Right lobe of liver (tissue), 4 donors: ENCODE results near the gene ZNF408.

Experiments used
- POLR2A ChIP-seq: fragments of 450-650 bp; IDR thresholded peaks from one replicate; pipeline ENCODE4 v1.6.1; 2017; ENCODE audit warnings: antibody characterized with exemption, mild to moderate bottlenecking
- TF ChIP-seq, protein P1 (sequence below), 4 donors: fragments of 200-600 bp in 3 of 4; fragments of 450-650 bp in 1 of 4; IDR thresholded peaks; one replicate each; pipeline versions ENCODE4 v1.5.1 to v1.8.0; 2016 to 2022; ENCODE audit warnings: antibody characterized with exemption in 4 of 4, mild to moderate bottlenecking in 2 of 4
- donor health status: DM: no; HTN: no; CAD: no.
- donor health status: DM: no; HTN: no; CAD: no.
- donor health status: DM: no; HTN: yes; CAD: no.

DNA sequence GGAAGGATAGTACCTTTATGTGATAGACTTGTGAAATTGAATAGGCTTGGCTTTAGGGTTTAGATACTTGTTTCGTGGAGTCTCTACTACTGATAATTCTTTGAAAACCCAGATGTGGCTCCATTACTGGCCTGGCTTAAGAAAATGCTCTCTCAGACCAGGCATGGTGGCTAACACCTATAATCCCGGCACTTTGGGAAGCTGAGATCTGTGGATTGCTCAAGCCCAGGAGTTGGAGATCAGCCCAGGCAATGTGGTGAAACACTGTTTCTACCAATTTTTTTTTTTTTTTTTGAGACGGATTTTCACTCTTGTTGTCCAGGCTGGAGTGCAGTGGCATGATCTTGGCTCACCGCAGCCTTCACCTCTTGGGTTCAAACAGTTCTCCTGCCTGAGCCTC, 42.6 kb upstream of the ZNF408 start:
- TF ChIP-seq, protein P1, sequence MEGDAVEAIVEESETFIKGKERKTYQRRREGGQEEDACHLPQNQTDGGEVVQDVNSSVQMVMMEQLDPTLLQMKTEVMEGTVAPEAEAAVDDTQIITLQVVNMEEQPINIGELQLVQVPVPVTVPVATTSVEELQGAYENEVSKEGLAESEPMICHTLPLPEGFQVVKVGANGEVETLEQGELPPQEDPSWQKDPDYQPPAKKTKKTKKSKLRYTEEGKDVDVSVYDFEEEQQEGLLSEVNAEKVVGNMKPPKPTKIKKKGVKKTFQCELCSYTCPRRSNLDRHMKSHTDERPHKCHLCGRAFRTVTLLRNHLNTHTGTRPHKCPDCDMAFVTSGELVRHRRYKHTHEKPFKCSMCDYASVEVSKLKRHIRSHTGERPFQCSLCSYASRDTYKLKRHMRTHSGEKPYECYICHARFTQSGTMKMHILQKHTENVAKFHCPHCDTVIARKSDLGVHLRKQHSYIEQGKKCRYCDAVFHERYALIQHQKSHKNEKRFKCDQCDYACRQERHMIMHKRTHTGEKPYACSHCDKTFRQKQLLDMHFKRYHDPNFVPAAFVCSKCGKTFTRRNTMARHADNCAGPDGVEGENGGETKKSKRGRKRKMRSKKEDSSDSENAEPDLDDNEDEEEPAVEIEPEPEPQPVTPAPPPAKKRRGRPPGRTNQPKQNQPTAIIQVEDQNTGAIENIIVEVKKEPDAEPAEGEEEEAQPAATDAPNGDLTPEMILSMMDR (IDR thresholded peaks at IDR 0.05) = no peak
- no peak for TF ChIP-seq POLR2A
